Measurements from ENCODE around the gene STEAP3.

The STEAP3 gene

GRCh38 chr2:119195887-119196286, 27.7 kb upstream of the STEAP3 start:
- TF ChIP-seq REST (IDR thresholded peaks at IDR 0.05; ENCODE audit: insufficient read depth in 1 of 2, low read depth in 2 of 2, low read length in 2 of 2) (no peak), TAF1 (IDR thresholded peaks at IDR 0.05; ENCODE audit: borderline replicate concordance, insufficient read depth, low read length) (no peak), SIN3A (IDR thresholded peaks at IDR 0.05; ENCODE audit: borderline replicate concordance, insufficient read depth, low read length) (no peak), POLR2AphosphoS5 (IDR thresholded peaks at IDR 0.05; ENCODE audit: low read depth, low read length) (no peak), FOXP2 (optimal IDR thresholded peaks at IDR 0.05; ENCODE audit: borderline replicate concordance, extremely low read depth, extremely low read length, insufficient read depth) (no peak)

GRCh38 chr2:119196301-119197125, 27.1 kb upstream of the STEAP3 start:
- TF ChIP-seq FOXP2 (optimal IDR thresholded peaks at IDR 0.05; ENCODE audit: borderline replicate concordance, extremely low read depth, extremely low read length, insufficient read depth) (no peak), SIN3A (IDR thresholded peaks at IDR 0.05; ENCODE audit: borderline replicate concordance, insufficient read depth, low read length) (no peak), TAF1 (IDR thresholded peaks at IDR 0.05; ENCODE audit: borderline replicate concordance, insufficient read depth, low read length) (no peak), POLR2AphosphoS5 (IDR thresholded peaks at IDR 0.05; ENCODE audit: low read depth, low read length) (no peak), REST (IDR thresholded peaks at IDR 0.05; ENCODE audit: insufficient read depth in 1 of 2, low read depth in 2 of 2, low read length in 2 of 2) (no peak)

GRCh38 chr2:119197126-119197405, 26.6 kb upstream of the STEAP3 start:
- TF ChIP-seq TAF1 (IDR thresholded peaks at IDR 0.05; ENCODE audit: borderline replicate concordance, insufficient read depth, low read length) (no peak), POLR2AphosphoS5 (IDR thresholded peaks at IDR 0.05; ENCODE audit: low read depth, low read length) (no peak), FOXP2 (optimal IDR thresholded peaks at IDR 0.05; ENCODE audit: borderline replicate concordance, extremely low read depth, extremely low read length, insufficient read depth) (no peak), REST (IDR thresholded peaks at IDR 0.05; ENCODE audit: insufficient read depth in 1 of 2, low read depth in 2 of 2, low read length in 2 of 2) (no peak), SIN3A (IDR thresholded peaks at IDR 0.05; ENCODE audit: borderline replicate concordance, insufficient read depth, low read length) (no peak)

DNA sequence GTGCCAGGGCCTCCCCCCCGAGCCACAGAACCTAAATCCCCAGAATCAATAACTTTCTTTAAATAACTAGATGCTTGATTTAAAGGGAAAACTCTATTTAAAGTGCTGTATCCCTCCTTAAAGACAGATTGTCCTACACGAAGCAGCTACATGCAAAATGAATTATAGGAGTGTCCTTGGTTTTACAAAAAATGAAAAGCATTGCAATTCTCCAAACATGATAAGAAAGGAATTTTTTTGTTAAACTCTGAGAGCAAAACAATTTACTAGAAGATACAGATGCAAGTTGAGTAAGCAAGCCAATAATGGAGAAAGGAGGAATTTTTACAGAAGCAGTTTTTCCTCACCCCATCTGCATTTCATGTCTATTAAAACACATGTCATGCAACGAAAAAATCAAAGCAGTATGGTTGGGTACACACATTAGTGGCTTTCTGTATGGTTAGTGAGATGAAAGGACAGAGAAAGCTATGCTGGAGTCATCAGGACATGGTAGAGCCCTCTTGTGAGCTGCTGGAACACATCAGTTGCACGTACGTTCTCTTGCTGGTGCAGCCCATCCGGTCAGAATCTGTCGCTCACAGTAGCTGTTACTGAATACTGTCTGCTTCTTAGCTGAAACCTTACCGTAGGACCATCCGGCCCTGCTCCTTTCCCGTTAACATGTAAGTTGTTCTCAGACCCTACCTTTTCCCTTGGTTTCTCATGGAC, 25.9 kb upstream of the STEAP3 start:
- no peak for TF ChIP-seq FOXP2 (optimal IDR thresholded peaks at IDR 0.05; ENCODE audit: borderline replicate concordance, extremely low read depth, extremely low read length, insufficient read depth)
- no peak for TF ChIP-seq POLR2AphosphoS5 (IDR thresholded peaks at IDR 0.05; ENCODE audit: low read depth, low read length)
- no peak for TF ChIP-seq TAF1 (IDR thresholded peaks at IDR 0.05; ENCODE audit: borderline replicate concordance, insufficient read depth, low read length)

DNA sequence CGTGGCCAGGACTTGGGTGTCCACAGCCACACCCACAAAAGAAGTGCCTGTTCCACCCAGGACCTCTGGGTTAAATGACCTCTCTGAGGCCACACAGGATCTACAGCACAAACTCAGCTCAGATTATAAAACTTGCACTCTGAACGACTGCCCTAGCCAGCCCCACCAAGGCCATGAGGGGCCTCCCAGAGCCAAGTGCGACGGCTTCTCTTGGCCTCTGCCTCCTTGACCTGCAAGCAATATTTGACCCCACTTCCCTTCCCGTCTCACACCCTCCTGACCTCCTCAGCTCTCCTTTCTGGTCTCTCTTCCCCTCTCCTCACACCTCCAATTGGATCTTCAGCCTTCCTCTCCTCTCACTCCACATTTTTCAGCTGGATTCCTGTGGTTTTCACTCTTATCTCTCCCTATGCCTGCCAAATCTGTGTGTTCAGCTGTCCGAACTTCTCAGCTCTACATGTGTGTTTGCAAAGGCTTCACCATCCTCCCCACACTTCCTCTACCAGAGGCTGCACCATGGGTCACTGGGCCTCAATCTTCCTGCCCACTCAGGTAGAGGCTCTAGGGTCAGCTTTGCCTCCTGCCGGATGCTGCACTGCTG, 25.3 kb upstream of the STEAP3 start:
- TF ChIP-seq SIN3A (IDR thresholded peaks at IDR 0.05; ENCODE audit: borderline replicate concordance, insufficient read depth, low read length): no peak
- no peak for TF ChIP-seq FOXP2 (optimal IDR thresholded peaks at IDR 0.05; ENCODE audit: borderline replicate concordance, extremely low read depth, extremely low read length, insufficient read depth)
- TF ChIP-seq TAF1 (IDR thresholded peaks at IDR 0.05; ENCODE audit: borderline replicate concordance, insufficient read depth, low read length): no peak
- TF ChIP-seq REST (IDR thresholded peaks at IDR 0.05; ENCODE audit: insufficient read depth in 1 of 2, low read depth in 2 of 2, low read length in 2 of 2): no peak
- no peak for TF ChIP-seq POLR2AphosphoS5 (IDR thresholded peaks at IDR 0.05; ENCODE audit: low read depth, low read length)

Data from PFSK-1 (cell line).